Measurements from ENCODE around the gene GALNT14. TPM values are rescaled to one million over a fixed set of nuclear protein-coding genes. Genes with fewer than 3 reads are reported as not detected.

GALNT14 gene
- total and polyA plus RNA-seq, 9 of the 15 experiments (the other 6 are each of a cell fraction or from before 2014, with no cell fraction given), result 0.11 TPM; not detected in 8

DNA sequence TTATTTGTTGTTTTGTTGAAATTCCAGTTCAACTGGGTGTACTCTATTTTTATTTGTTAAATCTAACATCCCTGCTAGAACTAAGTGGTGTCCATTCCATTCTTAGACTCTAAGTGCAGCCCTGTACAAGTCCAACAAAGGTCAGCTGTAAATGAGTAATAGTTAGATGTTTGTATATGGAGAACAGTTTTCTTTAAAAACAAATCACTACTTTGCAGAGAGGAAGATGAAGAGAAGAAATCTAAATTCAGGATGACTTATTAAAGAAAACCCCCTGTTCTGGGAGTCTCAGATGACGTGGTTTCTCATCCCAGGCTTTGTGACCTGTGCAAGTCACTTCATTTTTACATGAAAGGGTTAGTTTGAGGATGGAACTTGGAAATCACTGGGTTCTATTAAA, 57.9 kb downstream of the GALNT14 start:
- in situ Hi-C loops (cut with MboI) (no loop called here), intact Hi-C loops (cut with micrococcal nuclease) (no loop called here)
- H3K27me3 ChIP-seq (ENCODE audit: control insufficient read depth in 2 of 2, insufficient read depth in 2 of 2, low read length in 2 of 2), result peaks cover 3 to 15% of the 10 kb centered on the region in 2 experiments; a peak in 3 of 5 replicates
- no peaks in the 10 kb centered on the region for H3K9me1 ChIP-seq (ENCODE audit: control insufficient read depth, insufficient read depth, low read length)
- DNase-seq (ENCODE audit: extremely low read depth in 1 of 4, low spot score in 3 of 4) (no peak), ATAC-seq (no peak), FAIRE-seq (no peak)
- H3K9ac ChIP-seq (ENCODE audit: insufficient read depth in 1 of 2, low read depth in 2 of 2, low read length in 2 of 2), result no peak overlapping the region
- no TSS peak for BruUV-seq (replicated peaks)
- H3K4me3 ChIP-seq, result no peak overlapping the region
- no peak overlapping the region for H2AFZ ChIP-seq (ENCODE audit: low read depth, low read length)
- H4K20me1 ChIP-seq (replicated peaks; ENCODE audit: control insufficient read depth, insufficient read depth, low read length), result no peaks in the 10 kb centered on the region
- no peaks in the 10 kb centered on the region for H3K36me3 ChIP-seq (ENCODE audit: control insufficient read depth, insufficient read depth, low read length)
- H3K79me2 ChIP-seq (ENCODE audit: control insufficient read depth, insufficient read depth, low read length), result no peaks in the 10 kb centered on the region
- TF ChIP-seq ZNF408 (CRISPR knock-in tag; IDR thresholded peaks at IDR 0.05; ENCODE audit: low read depth), result no peak
- no peak for TF ChIP-seq ZNF316 (IDR thresholded peaks at IDR 0.05)
- TF ChIP-seq, protein P1, sequence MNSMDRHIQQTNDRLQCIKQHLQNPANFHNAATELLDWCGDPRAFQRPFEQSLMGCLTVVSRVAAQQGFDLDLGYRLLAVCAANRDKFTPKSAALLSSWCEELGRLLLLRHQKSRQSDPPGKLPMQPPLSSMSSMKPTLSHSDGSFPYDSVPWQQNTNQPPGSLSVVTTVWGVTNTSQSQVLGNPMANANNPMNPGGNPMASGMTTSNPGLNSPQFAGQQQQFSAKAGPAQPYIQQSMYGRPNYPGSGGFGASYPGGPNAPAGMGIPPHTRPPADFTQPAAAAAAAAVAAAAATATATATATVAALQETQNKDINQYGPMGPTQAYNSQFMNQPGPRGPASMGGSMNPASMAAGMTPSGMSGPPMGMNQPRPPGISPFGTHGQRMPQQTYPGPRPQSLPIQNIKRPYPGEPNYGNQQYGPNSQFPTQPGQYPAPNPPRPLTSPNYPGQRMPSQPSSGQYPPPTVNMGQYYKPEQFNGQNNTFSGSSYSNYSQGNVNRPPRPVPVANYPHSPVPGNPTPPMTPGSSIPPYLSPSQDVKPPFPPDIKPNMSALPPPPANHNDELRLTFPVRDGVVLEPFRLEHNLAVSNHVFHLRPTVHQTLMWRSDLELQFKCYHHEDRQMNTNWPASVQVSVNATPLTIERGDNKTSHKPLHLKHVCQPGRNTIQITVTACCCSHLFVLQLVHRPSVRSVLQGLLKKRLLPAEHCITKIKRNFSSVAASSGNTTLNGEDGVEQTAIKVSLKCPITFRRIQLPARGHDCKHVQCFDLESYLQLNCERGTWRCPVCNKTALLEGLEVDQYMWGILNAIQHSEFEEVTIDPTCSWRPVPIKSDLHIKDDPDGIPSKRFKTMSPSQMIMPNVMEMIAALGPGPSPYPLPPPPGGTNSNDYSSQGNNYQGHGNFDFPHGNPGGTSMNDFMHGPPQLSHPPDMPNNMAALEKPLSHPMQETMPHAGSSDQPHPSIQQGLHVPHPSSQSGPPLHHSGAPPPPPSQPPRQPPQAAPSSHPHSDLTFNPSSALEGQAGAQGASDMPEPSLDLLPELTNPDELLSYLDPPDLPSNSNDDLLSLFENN (IDR thresholded peaks at IDR 0.05; ENCODE audit: low read depth in 2 of 2, low read length in 2 of 2), result no peak
- TF ChIP-seq ZNF407 (IDR thresholded peaks at IDR 0.05; ENCODE audit: low read depth), result no peak
- TF ChIP-seq, protein P2, sequence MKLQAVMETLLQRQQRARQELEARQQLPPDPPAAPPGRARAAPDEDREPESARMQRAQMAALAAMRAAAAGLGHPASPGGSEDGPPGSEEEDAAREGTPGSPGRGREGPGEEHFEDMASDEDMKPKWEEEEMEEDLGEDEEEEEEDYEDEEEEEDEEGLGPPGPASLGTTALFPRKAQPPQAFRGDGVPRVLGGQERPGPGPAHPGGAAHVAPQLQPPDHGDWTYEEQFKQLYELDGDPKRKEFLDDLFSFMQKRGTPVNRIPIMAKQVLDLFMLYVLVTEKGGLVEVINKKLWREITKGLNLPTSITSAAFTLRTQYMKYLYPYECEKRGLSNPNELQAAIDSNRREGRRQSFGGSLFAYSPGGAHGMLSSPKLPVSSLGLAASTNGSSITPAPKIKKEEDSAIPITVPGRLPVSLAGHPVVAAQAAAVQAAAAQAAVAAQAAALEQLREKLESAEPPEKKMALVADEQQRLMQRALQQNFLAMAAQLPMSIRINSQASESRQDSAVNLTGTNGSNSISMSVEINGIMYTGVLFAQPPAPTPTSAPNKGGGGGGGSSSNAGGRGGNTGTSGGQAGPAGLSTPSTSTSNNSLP (IDR thresholded peaks at IDR 0.05; ENCODE audit: borderline replicate concordance, low read depth, low read length), result no peak
- TF ChIP-seq ZNF311 (CRISPR knock-in tag; IDR thresholded peaks at IDR 0.05), result no peak
- no peak for TF ChIP-seq NFE2L1 (tag; IDR thresholded peaks at IDR 0.05; ENCODE audit: borderline replicate concordance, low read depth)
- TF ChIP-seq ZNF263 (CRISPR knock-in tag; IDR thresholded peaks at IDR 0.05; ENCODE audit: borderline replicate concordance), result no peak
- ChIA-PET POLR2A (no interaction called here), CTCF (ENCODE audit: low intra/inter-chr PET ratio) (no interaction called here)
- H3K9me3 ChIP-seq (replicated peaks; ENCODE audit: control insufficient read depth, insufficient read depth, low read depth, low read length), result no peaks in the 10 kb centered on the region
- H3K4me2 ChIP-seq (ENCODE audit: insufficient read depth, low read length), result no peak overlapping the region
- 8% methylated on average over 1 of the region's 1 CpG for WGBS (ENCODE audit: insufficient coverage, low coverage, missing lambda C conversion rate)
- no peaks in the 10 kb centered on the region for H3K4me1 ChIP-seq (replicated peaks in 1 of 2; ENCODE audit: control insufficient read depth in 2 of 2, insufficient read depth in 2 of 2, low read length in 2 of 2)
- H3K27ac ChIP-seq (ENCODE audit: extremely low read depth, low read depth, low read length), result no peak overlapping the region
